Thoracic aorta (tissue), 2 donors: Measurements from ENCODE around the gene TPPP3. TPM values are rescaled to one million over a fixed set of nuclear protein-coding genes. Genes with fewer than 3 reads are reported as not detected.

Source experiments
- ATAC-seq: fragments of 150-250 bp; one replicate; pipeline ENCODE4 v1.8.0; 2017; ENCODE audit warnings: low read depth; ENCODE audit not compliant: insufficient number of reproducible peaks, low FRiP score
- DNase-seq: peaks from one replicate; pipeline ENCODE4 v3.0.0-alpha.2; 2020; ENCODE audit warnings: low spot score
- H3K27ac ChIP-seq, 2 donors: fragments of 200-600 bp; sonication (generic); 1 replicate in 1 of 2; 2 replicates in 1 of 2; pipeline ENCODE4 v1.5.1; 2016; ENCODE audit warnings: mild to moderate bottlenecking in 2 of 2, moderate library complexity in 2 of 2
- H3K27me3 ChIP-seq: fragments of 200-600 bp; sonication (generic); replicated peaks from 2 replicates; pipeline ENCODE4 v1.6.0; 2016; ENCODE audit warnings: mild to moderate bottlenecking; ENCODE audit not compliant: insufficient read depth
- H3K36me3 ChIP-seq: fragments of 200-600 bp; sonication (generic); one replicate; pipeline ENCODE4 v1.5.1; 2016
- H3K4me1 ChIP-seq, 2 donors: fragments of 200-600 bp; sonication (generic); 1 replicate in 1 of 2; 2 replicates in 1 of 2; pipeline versions ENCODE4 v1.5.1 to v1.6.0; 2016; ENCODE audit warnings: low read depth in 2 of 2, mild to moderate bottlenecking in 1 of 2; ENCODE audit not compliant: control insufficient read depth in 1 of 2
- H3K4me3 ChIP-seq: fragments of 200-600 bp; sonication (generic); 2 replicates; pipeline ENCODE4 v1.5.1; 2016; ENCODE audit warnings: mild to moderate bottlenecking
- H3K9me3 ChIP-seq: fragments of 200-600 bp; sonication (generic); 2 replicates; pipeline ENCODE4 v1.5.1; 2016
- total RNA-seq, 2 donors: library from RNA; depleted of rRNA; stranded (reverse); fragments of >200 nt; gene quantifications; one replicate each; pipeline versions ENCODE4 v1.1.0 to v1.2.3, GENCODE V29; 2016
- TF ChIP-seq, protein P1 (sequence below): fragments of 200-600 bp; sonication (generic); IDR thresholded peaks from one replicate; pipeline ENCODE4 v1.5.1; 2019; ENCODE audit warnings: antibody characterized with exemption

Gene TPPP3
- total RNA-seq, 2 donors from 2014 or later, result 12.6 to 34.9 TPM

DNA sequence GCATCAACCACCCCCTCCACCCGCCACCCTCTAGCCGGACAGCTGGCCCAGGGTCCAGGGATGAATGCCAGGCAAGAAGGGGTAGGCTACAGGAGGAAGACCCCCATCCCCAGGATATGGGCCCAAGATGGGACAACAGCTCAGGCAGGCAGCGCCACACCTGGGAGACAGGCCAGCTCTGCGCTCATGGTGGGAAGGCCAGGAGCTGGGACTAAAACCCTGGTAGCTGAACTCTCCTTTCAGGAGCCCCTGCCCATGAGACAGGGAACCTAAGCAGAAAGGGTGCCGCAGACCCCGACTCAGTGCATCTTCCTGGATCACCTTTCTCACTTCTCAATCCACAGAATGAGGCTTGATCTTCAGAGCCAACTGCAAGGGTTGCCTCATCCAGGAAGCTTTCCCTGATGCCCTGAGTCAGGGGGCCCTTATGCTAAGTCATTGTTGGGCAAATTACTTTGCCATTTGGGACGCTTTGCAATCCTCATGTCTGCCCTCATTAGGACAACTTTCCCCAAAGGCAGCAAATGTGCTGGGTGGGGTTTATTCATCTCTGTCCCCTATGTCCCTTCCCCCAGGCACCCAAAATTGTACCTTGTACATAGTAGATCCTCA lies 14.0 kb upstream of the TPPP3 start:
- no peaks in the 10 kb centered on the region for H3K36me3 ChIP-seq
- TF ChIP-seq, protein P1, sequence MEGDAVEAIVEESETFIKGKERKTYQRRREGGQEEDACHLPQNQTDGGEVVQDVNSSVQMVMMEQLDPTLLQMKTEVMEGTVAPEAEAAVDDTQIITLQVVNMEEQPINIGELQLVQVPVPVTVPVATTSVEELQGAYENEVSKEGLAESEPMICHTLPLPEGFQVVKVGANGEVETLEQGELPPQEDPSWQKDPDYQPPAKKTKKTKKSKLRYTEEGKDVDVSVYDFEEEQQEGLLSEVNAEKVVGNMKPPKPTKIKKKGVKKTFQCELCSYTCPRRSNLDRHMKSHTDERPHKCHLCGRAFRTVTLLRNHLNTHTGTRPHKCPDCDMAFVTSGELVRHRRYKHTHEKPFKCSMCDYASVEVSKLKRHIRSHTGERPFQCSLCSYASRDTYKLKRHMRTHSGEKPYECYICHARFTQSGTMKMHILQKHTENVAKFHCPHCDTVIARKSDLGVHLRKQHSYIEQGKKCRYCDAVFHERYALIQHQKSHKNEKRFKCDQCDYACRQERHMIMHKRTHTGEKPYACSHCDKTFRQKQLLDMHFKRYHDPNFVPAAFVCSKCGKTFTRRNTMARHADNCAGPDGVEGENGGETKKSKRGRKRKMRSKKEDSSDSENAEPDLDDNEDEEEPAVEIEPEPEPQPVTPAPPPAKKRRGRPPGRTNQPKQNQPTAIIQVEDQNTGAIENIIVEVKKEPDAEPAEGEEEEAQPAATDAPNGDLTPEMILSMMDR, result no peak
- H3K27ac ChIP-seq, result no peak overlapping the region
- H3K4me3 ChIP-seq, result no peak overlapping the region
- H3K27me3 ChIP-seq, result no peaks in the 10 kb centered on the region
- ATAC-seq, result no peak
- no peaks in the 10 kb centered on the region for H3K9me3 ChIP-seq
- no peak for DNase-seq
- no peaks in the 10 kb centered on the region for H3K4me1 ChIP-seq

DNA sequence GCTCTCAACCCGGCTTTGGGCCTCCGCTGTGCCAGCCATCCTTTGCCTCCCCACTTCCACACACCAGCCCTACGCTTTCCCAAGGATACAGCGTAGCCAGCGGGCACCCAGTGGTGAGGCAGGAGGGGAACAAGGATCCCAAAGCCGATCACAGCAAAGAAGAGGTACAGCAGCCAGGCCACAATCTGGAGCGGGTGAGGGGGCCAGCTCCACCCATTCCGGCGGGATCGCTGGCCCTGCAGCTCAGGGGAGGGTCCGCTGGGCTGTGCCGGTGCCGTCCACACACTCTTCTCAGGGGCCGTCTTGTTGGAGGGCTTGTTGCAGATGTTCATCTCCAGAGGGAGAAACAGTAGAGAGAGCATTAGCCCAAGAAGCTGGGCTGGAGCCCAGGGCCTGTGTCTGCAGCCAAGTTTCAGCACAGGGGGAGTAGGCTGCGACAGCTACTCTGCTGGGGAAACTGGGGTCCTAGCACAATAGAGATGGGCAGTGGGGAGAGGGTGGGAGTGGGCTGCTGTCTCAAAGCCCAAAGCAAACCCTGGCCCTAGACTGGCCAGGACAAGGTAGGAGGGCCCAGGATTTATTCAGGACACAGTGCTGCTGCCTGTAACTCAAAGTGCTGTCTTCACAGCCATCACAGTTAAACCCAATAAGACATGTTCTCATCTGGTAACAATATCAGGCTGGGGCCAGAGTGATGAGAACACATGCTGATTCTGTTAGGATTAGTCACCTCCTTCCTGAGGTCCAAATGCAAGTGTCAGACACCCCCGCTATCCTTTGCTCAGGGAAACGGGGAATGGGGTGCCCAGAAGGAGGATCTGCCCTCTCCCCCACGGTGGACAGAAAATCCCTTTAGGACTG lies 13.0 kb upstream of the TPPP3 start:
- Histone ChIP-seq H3K9me3 (no peaks in the 10 kb centered on the region), H3K36me3 (no peaks in the 10 kb centered on the region), H3K27ac (no peak overlapping the region), H3K4me1 (no peaks in the 10 kb centered on the region), H3K27me3 (no peaks in the 10 kb centered on the region), H3K4me3 (no peak overlapping the region)
- no peak for ATAC-seq
- DNase-seq, result no peak
- TF ChIP-seq, protein P1, result no peak

DNA sequence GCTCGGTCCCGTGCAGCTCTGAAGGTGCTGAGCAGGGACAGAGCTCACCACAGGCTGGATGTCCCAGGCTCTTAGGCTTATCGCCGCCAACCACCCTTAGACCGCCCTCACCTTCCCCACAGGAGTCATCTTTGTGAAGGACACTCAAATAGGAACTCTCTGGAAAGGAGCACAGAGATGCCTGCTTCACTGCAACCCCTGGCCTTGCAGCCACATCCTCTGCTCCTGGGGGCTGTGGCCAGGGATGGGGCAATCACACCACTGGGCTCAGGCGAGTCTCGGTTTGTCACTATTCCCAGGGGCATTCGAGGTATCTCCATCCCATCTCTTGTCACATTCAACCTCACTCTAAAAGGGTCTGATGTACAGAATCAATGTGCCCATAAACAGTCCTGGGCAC lies 12.0 kb upstream of the TPPP3 start:
- no peak for ATAC-seq
- no peak overlapping the region for H3K4me3 ChIP-seq
- no peaks in the 10 kb centered on the region for H3K36me3 ChIP-seq
- H3K27ac ChIP-seq, result no peak overlapping the region
- DNase-seq, result no peak
- H3K4me1 ChIP-seq, result no peaks in the 10 kb centered on the region
- no peaks in the 10 kb centered on the region for H3K27me3 ChIP-seq
- no peaks in the 10 kb centered on the region for H3K9me3 ChIP-seq
- TF ChIP-seq, protein P1, result no peak

DNA sequence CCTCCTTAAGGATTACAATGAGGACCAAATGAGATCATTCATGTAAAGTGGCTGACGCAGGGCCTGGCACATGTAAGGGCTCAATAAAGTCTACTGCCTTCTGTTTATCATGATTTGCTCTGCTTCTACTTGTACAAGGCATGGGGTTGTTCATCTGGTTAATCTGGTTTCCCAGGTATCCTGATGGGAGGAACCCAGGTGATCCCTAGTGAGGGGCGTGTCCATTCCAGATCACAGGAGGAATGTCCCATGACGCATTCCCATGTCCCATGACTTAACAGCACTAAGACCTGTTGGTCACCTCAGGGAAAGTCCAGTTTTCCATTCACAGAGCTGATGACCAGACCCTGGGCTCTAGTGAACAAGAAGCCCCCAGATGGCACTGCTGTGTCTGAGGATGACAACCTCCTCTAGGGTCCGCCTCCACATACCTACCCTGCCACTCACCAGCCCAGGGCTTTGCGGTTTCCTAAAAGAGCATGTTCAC lies 11.5 kb upstream of the TPPP3 start:
- no peak overlapping the region for H3K27ac ChIP-seq
- DNase-seq (no peak), ATAC-seq (no peak)
- no peaks in the 10 kb centered on the region for H3K4me1 ChIP-seq
- H3K4me3 ChIP-seq, result no peak overlapping the region
- H3K9me3 ChIP-seq, result no peaks in the 10 kb centered on the region
- H3K36me3 ChIP-seq, result no peaks in the 10 kb centered on the region
- H3K27me3 ChIP-seq, result no peaks in the 10 kb centered on the region
- TF ChIP-seq, protein P1, result no peak

DNA sequence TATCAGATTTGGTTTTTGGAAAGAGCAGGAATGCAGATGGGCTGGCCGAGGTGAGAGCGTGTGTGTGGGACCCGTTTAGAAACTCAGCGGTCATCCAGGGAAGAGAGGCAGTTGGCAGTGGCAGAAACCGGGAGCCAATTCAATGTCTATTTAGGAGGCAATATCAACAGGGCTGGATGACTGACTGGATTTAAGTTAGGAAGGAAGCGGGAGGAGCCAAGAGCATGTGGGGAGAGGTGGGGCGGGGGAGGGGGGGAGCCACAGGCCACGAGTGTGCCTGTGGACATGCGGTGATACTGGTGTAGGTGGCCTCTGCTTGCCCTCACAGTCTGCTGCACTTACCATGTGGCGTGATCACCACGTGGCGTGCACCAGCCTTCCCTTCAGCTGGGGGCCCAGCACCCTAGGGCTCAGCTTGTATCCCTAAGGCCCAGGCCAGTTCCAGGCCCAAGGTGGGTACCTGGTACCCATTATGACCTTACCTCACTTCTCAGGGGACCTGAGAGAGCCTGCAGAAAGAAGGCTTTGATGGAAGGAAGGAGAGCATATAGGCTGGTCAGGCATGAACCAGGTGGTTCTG lies 10.8 kb upstream of the TPPP3 start:
- Histone ChIP-seq H3K9me3 (no peaks in the 10 kb centered on the region), H3K4me3 (no peak overlapping the region), H3K36me3 (no peaks in the 10 kb centered on the region), H3K27ac (no peak overlapping the region), H3K4me1 (no peaks in the 10 kb centered on the region), H3K27me3 (no peaks in the 10 kb centered on the region)
- TF ChIP-seq, protein P1, result no peak
- DNase-seq, result no peak
- no peak for ATAC-seq
